ENCODE measurements around the gene KDM5B.
"Not testable (repeated sequence)": the region's sequence is repeated elsewhere in the genome, so short reads cannot be mapped to it uniquely, and the experiment has no call there.

Gene KDM5B

DNA sequence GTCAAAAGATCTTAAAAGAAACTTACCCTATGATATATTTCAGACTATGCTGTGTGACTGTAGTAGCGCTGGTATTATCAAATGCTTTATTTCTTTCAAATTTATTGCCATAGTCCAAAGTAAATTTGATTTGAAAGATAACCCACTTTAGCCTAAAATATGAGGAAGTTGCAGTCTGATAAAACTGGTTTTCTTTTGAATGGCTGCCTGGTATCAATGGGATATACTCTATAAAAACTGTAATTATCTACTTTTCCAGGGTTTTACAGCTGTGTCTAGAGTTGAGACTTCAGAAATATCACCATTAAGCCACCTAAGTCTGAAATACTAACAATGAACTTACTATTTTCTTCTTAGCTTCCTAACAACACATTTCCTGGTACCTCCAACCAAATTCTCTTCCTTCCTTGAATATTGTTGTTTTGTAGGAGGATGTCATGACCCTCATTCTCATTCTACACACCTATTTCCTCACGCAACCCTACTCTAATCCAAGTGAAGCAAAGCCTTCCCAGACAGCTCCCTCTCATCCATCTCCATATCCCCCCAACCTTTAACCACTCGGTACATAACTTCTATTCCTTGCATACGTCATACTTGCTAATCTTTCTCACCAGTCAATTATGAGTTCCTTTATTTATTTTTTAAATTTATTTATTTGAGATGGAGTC lies 17.0 kb downstream of the KDM5B start:
- no peak for DNase-seq

DNA sequence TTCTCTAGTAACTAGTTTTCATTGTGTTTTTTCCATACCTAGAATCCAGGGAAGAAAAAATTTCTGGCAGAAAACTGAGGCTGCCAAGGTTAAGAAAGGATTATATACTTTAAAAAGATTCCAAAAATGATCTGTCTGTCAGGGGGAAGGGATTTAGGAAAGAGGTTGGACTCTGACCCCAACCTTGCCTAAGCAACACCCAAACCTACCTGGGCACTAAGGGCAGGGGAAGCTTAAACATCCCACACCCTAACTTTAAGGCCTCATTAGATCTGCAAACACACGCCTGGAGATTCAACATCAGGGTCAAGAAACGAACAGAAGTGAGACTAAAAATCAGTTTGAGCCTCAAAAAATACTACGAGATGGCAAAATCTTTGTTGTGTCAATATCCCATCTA lies 19.4 kb downstream of the KDM5B start:
- no peak for DNase-seq

DNA sequence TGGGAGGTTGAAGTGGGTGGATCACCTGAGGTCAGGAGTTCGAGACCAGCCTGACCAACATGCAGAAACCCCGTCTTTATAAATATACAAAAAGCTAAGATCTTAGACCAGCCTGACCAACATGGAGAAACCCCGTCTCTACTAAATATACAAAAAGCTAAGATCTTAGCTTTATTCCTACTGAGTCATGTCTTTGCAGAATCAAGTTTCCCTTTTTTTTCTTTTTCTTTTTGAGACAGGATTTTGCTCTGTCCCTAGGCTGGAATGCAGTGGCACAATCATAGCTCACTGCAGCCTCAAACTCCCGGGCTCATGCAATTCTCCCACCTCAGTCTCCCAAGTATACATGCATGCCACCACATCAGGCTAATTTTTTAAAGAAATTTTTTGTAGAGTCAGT lies 21.4 kb downstream of the KDM5B start:
- no peak for DNase-seq

DNA sequence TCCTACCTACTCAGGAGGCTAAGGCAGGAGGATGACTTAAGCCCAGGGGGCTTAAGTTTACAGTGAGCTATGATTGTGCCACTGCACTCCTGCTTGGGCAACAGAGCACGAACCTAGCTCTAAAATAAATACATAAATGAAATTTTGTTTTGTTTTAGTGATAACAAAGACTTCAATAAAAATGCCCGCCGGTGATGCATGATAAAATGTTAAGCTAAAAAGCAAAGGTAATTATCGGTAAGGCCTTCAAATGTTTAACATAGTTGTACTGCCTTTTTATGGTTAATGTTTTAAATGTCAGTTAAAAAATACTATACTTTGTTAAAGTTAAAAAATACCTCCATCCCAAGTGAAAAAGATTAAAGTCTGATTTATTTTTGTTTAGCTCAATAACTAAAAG lies 27.0 kb downstream of the KDM5B start:
- no peak for DNase-seq

DNA sequence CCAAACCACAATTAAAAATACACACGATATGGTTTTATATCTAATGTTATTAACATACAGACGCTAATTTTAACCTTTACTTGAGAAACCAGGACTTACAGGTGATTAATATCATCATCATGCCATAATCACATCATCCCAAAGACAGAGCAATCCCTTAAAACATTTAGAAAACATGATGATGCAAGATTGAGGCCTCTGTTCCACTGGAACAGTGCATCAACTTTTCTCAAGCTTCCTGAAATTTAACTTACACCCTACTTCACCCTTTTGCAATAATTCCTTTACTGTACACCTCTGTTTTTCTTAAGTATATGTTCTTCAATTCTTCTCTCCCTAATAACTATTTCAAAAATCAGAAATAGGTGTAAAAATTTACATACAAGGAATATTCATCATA lies 38.1 kb downstream of the KDM5B start:
- no peak for DNase-seq

DNA sequence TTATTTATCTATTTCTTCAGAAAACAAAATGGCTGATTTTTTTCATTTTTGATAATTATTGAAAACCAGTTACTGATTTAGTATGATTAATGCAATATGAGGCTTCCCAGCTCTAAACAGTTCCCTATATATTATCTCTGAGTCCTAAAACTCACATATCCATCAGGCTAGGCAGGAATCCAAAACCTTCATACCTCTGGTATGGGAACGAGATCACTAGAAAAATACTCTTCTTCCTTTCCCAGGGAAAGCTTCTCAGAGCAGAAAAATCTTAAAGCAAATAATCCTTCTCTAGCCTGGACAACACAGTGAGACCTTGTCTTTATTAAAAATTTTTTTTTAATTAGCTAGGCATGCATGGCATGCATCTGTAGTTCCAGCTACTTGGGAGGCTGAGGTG lies 42.5 kb downstream of the KDM5B start:
- no peak for DNase-seq

DNA sequence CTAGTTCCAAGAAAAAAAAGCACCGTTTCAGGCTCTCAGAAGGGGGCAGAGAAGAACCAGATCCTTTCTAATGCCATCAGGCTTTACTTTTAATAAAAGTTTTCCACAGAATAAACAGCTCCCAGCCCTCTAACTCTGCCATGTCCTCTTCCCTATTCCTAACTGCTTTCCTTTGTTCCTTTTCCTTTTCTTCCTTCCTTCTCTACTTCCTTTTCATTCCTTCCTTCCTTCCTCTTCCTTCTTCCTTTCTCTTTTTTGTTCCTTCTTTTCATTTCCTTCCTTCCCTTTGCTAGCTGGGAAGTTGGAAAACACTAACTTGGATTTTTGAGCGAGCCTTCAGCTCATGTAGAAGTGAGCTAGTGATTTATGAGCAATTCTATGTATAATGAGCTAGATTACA lies 46.2 kb downstream of the KDM5B start:
- DNase-seq, result no peak

DNA sequence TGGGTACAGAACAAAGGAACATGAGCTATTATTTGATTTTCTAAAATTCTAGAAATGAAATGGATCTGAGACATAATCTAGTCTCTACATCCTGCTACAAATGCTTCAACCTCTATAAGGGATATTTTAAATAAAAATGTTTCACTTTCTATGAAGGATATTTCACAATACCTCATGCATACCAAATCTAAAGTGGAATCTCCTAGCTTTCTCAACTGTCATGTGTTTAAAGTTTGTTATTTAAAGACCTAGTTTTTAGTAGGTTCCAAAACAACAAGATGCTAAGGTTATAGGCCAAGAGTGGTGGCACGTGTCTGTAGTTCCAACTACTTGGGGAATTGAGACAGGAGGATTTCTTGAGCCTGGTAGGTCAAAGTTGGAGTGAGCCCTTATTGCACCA lies 47.6 kb downstream of the KDM5B start:
- no peak for DNase-seq

DNA sequence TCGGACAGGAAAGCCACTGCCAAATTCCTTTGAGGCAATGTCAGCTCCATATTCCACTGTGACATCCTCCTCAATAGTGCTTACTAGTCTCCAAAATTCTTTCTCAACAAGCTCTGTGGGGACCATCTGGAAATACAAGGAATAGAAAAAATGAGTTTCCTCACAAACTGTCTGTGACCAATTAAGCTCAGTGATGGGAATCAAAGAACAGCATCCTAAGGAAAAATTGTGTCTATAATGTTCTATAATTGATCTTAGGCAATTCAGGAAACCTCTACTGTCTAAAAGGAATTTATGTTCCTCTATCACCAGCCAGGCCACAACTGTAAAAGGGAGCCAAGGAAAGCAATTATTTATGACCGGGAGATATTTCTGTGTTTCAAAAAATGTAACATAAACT lies 51.8 kb downstream of the KDM5B start:
- no peak for DNase-seq

DNA sequence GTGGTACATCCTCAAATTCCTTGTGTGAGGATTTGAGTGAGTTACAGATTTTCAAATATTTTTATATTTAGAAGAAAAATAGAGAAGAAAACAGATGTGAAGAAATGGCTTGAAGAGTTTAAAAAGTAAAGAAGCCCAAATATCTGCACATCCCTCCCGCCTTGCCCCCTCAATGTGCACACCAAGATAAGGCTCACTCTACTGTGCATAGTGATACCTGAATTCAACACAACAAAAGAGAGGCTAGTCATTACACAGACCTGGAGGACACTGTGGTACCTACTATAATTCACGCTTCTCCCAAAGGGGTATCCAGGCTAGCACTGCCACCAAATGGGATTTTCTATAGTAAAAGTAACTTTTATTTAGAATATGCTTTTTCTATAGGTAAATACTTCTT lies 53.9 kb downstream of the KDM5B start:
- no peak for DNase-seq

DNA sequence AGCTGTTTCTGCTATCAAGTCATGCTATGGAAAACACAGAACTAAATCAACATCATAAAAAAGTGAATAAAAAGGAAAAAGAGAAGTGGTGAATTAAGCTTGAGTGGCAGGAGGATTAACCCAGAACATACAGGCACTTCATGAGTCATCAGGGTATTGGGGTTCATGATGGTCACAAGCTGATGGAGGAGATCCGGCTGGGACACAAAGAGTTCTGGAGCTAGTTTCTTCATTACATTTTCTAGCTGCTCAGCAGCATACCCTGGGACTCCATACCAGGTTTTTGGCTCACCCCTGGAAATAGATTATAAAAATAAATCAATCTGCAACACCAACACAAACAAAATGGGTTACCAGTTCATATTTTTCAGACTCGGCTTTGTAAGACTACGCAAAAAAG lies 55.4 kb downstream of the KDM5B start:
- no peak for DNase-seq

DNA sequence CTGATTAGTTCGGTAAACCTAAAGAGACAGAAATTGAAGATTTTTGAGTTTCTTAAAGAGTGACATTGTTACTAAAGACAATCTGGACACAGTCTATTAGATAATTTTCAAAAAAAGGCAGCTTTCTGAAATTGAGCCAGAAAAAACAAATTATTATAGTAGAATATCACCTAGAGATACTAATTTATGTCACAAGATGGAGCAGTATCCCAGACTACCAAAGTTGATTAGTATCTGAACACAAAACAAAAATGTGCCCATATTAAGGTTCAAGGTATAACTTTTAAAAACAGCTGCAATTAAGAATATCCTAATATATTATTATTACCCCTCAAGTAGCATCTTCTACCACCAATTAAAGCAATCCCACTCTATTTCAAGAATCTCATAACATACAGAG lies 57.5 kb downstream of the KDM5B start:
- no peak for DNase-seq

DNA sequence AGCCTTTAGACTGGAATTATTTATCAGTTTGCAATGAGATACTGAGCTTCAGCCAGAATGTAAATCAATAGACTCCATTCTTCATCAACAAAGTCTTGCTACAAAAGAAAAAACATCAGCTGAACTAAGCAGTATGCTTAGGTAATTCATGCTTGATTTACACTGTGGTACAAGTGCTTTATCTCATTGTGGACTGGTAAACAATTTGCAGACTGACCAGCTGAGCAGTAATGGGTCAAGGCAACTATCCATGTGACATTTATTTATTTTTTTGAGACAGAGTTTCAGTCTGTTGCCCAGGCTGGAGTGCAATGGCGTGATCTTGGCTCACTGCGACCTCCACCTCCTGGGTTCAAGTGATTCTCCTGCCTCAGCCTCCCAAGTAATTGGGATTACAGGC lies 58.2 kb downstream of the KDM5B start:
- DNase-seq, result no peak

DNA sequence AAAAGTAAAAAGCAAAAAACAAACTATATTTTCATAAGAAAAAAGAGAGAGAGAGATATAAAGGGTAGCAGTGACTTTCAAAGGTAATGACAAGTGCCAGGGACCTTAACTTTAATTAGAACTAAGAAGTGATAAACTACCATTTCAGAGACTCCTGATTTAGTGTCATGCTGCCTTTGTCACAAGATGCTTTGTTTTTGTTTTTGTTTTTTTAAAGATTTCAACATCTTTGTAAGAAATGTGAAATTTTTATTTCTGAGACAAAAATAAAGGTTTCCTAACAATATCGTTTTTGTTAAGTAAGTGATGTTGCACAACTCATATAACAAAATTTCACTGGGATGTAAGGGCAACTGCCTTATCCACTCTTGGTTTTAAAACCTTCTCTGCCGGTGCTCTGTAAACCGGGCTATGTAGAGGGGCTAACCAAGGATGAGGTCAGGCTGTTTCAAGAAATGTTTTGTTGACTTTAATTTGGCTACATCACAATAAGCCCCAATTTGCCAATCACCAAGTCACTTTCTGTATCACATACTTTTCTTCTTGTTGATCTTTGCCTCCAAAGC lies 62.8 kb downstream of the KDM5B start:
- no peak for DNase-seq

DNA sequence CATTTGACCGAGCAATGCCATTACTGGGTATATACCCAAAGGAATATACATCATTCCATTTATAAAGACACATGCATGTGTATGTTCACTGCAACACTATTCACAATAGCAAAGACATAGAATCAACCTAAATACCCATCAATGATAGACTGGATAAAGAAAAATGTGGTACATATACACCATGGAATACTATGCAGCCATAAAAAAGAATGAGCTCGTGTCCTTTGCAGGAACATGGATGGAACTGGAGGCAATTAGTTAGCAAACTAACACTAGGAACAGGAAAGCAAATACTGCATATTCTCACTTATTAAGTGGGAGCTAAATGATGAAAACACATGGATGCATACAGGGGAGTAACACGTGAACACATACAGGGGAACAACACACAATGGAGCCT lies 63.5 kb downstream of the KDM5B start:
- not testable (repeated sequence) for DNase-seq

DNA sequence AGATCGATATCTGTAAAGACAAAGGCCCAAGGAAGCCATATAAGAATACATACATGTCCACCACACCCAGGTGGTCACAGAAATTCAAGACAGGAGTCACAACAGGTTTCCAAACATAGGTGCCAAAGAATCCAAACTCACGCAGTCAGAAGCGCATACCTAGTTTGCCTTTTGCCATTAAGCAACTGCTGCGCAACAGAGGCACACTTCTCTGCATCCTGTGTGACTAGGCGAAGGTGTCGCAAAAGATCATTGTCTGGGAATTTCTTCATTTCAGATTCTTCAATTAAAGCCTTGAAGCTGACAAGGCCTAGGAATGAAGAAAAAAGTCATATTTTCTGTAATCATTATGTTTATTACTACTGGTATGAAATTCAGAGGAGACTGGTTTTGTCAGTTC lies 65.7 kb downstream of the KDM5B start:
- DNase-seq, result no peak

DNA sequence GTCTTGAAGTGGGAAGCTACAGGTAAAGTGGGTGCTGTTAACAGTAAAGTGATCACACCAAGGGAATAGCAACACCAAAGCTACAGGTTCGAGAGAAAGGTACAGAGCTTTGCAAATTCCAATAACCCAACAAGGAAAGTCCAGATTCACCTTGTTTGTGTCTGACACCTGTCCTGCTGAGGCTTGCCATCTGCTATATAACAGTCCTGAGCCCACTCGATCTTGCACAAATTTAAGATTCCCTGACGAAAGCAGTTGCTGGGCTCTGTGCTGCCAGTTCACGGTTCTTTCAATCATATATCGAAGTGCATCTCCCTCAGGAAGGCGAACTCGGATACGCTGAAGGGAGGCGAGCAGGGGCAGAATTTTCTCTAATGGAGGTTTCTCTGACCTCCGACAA lies 75.0 kb downstream of the KDM5B start:
- no peak for DNase-seq

DNA sequence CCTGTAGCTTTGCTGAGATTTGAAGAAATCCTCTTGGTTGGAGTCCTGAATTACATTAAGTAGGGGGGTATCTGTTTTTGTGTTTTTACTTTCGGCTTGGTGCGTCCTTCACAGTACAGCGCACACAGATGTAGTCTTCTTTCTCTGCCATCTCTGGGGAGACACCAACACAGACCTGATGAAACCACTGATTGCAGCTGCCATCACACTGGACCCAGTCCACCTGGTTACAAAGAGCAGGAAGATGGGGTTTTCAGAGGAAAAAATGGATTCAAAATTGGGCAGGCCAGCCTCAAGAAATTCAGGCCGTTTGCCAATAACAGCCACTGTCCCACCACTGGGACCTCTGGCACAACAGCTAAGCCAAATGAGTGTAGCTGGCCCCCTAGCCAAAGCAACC lies 79.3 kb downstream of the KDM5B start:
- DNase-seq, result no peak

DNA sequence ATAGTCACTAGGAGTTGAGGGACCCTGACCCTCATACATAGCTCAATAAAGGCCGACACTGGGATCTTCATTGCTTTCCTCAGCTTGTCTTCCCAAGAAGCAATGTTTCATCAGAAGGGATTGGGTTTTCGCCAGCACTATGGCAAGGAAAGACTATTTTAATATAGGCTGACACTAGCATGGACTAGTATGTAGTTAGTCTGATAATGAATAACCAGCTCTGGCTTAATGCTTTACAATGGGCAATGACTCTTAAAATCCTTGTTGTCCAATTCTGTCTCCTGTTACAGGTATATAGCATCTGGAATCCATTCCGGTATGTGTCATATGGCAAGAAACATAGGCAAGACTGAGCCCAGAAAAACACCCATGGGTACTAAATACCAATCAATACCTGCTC lies 82.7 kb downstream of the KDM5B start:
- no peak for DNase-seq

DNA sequence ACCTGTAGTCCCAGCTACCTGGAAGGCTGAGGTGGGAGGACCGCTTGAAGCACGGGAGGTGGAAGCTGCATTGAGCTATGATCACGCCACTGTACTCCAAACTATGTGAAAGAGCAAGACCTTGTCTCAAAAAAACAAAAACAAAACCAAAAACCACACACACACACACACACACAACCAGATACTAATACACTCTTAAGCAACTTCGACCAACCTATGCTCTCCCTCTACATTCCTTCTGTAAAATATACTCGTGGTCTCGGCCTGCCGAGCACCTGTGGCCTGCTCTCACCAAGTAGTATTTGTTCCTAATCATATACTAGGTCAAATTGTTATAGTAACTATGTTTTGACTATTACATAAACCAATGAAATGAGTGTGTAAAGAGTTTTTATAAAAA lies 84.5 kb downstream of the KDM5B start:
- DNase-seq, result no peak

DNA sequence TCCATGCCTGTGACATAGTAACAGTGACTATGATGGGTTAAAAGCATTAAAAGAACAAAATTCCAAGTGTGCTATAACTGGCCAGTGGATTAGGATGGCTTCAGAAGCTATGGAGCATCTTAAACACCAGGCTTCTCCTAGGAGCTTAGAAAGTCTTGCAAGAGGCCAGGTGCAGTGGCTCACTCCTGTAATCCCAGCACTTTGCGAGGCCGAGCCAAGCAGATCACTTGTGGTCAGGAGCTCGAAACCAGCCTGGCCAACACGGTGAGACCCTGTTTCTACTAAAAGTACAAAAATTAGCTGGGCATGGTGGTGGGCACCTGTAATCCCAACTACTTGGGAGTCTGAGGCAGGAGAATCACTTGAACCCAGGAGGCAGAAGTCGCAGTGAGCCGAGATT lies 85.2 kb downstream of the KDM5B start:
- DNase-seq, result not testable (repeated sequence)

DNA sequence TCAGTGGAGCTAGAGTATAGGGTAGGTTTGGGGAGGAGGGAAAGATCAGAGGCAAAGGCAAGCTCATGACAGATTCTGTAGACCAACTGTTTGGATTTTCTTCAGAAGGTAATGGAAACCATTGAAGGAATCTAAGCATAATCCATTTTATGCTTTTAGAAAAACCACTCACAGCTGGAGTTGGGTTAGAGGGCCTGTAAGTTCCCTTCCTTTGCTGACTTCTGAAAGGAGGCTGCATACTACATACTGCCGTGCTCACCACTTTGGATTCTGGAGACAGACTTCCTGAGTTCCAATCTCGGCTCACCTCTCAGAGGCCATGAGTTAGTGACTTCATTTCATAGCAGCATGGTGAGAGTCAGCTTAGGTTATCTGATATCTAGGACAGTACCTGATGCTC lies 91.6 kb downstream of the KDM5B start:
- DNase-seq, result no peak

DNA sequence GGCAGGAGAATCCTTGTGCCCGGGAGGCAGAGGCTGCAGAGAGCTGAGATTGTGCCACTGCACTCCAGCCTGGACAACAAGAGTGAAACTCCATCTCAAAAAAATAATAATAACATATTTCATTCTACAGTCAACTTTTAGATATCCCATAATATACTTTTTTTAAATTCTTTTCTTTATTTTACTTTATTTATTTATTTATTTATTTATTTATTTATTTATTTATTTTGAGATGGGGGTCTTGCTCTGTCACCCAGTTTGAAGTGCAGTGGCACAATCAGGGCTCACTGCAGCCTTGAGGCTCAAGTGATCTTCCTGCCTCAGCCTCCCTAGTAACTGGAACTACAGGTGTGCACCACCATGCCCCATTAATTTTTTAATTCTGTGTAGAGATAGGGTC lies 94.0 kb downstream of the KDM5B start:
- DNase-seq, result not testable (repeated sequence)

DNA sequence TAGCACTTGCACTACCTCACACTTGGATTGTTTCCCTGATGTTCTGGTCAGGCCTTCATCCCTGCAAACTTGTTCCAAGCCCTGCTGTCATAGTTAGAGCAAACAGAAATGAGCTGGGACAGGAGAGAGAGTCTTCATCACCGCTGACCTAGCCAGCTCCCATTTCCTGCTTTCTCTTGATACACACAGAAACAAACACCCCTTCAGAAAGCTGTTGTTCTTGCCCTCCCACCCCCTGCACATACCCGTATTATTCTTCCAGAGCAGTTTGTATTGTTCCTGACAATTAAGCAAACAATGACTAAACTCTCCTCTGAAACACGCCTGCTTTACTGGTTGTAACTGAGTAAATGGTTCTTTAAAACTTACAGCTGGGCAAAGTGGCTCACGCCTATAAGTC lies 95.1 kb downstream of the KDM5B start:
- no peak for DNase-seq

DNA sequence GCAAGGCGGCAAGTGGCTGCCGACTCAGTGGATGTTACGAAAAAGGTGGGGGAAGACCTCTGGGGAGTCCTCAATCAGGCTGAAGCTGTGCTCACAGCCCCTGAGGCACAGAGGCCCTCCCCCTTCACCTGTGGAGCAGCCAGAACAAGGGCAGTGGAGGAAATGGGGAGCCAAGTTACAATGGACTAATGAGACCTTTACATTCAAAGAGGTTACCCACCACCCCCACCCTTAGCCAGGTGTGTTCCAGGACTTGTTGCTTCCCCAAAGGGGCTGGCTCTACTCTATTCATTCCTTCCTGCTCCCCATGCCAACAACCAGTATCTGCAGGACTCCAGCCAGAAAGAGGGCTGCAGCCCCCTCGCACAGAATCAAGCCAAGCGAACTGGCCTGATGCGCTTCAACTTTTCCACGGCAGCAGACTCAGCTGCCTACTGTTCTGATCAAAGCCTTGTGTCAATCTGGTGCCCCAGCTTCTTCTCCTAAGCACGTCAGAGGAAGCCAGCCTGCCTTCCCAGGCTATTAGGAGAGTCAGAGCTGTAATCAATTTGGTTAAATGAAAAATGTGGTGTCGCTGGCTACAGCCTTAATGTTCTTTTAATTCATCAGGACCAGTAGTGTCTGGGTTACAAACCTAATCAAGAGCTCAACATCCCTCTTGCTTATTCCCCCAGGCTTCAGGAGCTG lies 96.1 kb downstream of the KDM5B start:
- DNase-seq, result no peak

Measured in retina (tissue), 1 donor.